Measurements from ENCODE around the gene CBY2.

CBY2 gene

DNA sequence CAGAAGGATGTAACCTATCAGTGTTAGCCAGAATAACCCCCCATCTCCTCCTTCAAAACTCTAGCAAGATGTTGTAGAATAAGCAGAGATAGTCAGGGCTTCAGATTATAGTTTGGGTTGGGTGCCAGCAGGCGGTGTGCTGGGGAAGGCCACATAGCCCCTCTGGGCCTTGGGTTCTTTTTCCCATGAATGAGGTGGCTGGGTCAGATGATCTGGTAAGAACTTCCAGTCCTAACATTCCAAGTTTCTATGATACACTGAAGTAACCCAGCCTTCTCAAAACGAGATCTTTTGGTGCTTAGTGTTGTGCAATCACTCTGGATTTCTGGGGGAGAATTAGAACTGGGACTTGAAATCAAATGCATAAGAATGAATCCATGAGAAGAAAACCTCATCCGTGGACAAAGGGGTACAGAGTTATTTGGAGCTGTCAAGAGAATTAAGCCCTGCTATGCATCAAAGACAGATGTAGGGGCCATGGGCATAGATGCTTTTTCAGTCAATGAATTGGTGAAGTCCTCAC lies 810 bp downstream of the CBY2 start:
- no peak for DNase-seq

DNA sequence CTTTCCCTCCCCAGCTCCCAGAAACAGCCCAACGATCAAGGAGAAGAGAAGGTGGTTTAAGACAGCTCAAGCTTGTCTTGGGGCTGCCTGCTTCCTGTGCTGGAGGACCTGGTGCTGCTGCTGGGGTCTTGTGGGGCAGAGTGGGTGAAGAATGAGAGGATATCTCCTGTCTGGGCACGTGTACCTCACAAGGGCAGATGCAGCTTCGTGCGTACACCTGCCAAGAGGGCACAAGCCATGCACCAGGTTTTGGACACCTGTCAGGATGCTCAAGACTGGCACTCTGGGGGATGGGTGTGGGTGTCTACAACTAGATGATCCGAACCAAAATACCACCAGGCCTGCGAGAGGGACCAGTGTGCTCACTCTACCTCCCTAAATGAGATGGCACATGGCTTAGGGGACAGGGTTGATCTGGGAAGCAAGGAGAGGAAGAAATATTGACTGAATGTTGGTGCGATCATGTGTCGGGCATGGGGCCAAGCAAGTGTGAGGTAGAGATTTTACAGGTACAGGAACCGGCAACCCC lies 2.2 kb downstream of the CBY2 start:
- DNase-seq = no peak

DNA sequence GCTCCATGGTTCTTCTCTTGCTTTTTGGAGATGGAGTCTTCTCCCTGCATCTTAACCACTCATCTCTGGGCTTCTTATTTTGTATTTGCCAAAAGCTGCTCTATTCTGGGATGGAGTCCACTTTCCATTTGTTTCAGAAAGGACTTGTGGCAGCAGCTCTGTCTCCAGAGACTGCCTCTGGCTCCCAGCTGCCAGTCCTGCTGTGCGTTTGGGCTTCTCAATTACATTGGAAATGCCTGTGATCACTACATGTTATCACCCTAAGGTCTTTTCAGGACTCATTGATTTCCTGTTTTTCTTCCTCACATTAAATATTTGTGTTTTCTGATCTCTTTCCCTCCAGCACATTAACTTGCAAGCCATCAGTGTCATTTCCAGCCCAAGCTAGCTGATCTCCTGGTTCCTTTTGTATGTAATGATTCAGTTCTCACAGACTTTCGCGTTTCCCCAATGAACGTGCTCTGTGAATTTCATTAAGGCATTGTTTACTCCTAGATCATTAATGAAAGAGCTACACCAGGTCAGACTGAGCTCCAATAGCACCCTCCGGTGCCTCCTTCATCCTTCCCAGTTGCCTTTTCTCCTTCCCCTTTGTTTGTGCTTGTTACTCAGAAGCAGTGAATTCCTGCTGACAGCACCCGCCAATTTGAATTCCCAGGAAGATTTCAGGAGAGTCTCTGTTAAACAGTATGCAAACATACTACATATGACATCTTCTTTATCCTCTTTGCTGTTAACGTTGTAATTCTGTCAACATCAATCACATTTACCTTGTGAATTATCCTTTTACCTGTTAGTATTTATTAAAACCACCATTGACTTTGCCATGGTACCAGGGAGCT lies 3.0 kb downstream of the CBY2 start:
- no peak for DNase-seq

DNA sequence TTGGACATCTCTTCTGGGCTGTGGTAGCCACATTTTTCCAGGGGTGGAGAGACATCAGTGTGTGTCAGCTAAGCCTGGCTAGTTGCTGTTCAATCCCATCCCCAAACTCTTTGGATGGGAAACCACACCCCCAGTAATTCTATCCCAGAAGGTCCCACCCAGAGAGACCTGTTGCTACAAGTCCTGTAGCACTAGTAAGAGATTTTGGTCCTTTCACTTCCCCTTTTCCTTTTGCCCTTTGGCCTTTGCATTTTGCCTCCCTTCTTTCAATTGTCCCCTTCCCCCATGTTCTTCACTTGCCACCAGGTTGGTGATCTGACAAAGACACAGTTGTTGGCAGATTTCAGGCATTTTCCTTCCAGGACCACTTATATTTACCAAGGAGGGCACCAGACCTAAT lies 3.8 kb downstream of the CBY2 start:
- DNase-seq = no peak

DNA sequence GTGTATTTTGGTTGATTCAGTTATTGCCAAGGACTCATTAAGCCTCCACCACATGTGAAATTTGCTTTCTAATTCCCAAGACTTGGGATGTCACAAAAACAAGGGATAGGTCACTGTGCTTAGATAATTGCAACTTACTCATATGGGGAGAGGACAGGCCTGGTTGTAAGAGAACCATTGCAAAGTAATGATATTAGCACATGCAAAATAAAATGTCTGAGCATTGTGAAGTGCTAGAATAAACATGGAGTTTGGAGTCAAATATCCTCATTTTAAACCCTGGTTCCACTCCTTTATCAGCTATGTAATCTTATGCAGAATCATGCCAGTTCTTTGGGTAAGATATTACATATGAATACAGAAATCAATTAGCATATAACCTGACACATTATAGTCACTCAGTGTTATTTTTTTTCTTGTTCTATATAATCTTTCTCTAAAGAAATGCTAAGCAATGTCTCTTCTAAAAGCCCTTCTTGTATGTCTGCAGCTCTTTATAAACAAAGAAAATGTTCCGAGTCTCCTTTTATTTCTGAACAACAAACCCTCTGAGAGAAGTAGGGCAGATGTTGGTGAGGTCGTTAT lies 5.5 kb downstream of the CBY2 start:
- peak; percentile 9 for DNase-seq

DNA sequence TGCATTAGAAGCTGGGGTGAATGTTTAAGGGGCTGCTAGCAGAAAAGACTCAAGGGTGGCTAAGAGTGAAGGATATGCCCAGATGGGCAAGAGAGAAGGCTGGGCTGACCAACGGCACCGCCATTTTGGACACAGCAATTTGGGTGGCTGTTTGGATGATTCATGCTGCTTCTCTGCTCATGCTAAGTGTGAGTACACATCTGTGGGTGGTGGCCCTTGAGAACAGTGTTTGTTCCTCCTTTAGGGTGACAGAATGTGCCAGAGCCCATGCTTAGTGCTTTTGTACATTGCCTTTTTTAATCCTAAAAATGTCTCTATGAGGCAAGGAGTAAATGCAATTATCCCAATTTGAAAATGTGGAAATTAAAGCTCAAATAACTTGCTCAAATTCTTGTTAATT lies 9.8 kb downstream of the CBY2 start:
- no peak for DNase-seq

DNA sequence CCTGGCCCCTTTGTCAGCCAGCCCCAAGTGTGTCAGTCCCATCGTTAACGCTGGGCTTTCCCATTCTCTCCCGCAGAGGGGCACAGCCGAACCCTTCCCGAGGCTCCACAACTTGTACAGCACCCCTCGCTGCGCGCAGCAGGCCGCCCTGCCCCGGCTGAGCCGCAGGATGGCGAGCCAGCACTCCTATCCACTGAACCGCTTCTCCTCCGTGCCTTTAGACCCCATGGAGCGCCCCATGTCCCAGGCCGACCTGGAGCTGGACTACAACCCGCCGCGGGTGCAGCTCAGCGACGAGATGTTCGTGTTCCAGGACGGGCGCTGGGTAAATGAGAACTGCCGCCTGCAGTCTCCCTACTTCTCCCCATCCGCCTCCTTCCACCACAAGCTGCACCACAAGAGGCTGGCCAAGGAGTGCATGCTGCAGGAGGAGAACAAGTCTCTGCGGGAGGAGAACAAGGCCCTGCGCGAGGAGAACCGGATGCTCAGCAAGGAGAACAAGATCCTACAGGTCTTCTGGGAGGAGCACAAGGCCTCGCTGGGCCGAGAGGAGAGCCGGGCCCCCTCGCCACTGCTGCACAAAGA lies 11.1 kb downstream of the CBY2 start:
- no peak for DNase-seq

DNA sequence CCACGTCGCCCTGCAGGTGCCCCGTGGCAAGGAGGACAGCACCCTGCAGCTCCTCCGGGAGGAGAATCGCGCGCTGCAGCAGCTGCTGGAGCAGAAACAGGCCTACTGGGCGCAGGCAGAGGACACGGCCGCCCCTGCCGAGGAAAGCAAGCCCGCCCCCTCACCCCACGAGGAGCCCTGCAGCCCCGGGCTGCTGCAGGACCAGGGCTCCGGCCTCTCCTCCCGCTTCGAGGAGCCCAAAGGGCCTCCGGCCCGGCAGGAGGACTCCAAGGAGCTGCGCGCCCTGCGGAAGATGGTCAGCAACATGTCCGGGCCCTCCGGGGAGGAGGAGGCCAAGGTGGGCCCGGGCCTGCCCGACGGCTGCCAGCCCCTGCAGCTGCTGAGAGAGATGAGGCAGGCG lies 11.6 kb downstream of the CBY2 start:
- DNase-seq = no peak

DNA sequence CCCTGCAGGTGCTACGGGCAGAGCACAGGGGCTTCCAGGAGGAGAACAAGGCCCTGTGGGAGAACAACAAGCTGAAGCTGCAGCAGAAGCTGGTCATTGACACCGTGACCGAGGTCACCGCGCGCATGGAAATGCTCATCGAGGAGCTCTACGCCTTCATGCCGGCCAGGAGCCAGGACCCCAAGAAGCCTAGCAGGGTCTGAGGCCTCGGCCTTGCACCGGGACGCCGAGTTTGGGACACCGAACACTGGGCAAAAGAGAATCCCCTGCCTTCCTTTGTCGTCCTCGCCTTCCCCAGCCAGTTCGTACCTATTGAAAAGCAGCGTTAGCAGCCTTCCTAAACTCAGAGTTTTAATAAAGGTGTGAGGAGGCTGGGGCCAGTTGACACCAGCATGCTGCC lies 12.1 kb downstream of the CBY2 start:
- DNase-seq = no peak

DNA sequence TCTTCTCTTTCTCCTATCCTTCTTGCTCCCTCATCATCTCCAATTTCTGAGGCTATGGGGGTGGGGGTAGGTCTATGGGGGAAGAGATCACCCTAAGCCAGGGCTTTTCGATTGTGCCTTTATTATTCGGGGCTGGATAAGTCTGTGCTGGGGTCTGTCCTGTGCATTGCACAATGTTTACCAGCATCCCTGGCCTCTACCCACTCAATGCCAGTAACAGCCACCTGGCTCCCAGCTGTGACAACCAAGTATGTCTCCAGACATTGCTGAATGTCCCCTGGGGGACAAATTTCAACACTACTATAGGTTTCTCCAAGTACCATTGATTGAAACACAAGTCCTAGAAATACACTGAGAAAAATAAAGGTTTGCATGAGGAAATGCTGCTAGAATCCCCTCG lies 13.2 kb downstream of the CBY2 start:
- DNase-seq = no peak

DNA sequence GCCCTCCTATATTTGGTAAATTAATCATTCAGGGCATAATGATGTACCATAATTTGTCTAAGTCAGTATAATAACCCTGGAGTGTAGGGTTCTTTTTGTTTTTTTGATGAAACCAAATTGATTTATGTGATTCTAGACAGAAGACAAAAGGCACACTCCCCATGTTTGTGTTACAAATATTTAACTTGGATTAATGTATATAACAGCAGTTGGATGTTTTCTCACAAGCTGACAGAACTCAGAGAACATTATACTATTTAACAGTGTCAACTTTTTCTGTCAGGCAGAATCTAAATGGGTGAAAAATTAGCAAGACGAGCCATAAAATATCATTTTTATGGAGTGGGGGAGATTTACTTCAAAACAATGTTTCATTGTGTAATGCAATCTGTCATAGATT lies 15.2 kb downstream of the CBY2 start:
- DNase-seq = no peak

DNA sequence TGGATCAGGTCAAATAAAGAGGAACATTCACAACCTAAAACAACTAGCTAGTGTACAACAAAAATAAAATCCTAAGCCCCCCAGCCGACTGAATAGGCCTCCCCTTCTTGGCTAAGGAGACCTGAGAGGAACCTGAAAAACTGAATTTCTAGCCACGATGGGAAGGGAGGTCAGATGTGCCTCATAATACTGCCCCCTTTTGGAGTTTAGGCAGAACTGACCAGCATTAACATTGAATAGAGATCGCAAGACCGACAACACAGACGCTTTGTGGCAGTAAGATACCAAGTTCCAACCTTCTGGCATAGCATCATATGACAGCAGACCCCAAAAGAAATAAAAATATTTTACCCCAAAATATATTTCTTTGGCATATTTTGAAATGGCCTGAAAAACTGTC lies 15.9 kb downstream of the CBY2 start:
- peak; percentile 29 for DNase-seq

DNA sequence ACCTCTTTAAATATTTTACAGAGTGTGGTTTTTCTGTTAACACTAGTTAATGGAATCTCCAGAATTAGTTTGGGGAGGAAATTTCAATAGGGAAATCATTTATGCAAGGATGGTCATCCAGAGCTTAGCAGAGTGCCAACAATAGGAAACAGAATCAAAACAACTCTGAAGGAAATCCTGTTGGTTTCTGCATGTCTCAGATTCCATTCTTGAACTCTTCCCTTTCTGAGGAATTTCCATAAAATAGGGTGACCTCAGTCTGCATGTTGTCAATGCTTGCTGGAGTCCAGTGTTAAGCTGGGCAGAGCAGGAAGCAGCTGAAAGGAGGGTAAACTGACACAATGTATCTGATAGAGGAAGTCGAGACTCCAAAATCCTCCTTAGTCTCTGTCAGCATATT lies 16.9 kb downstream of the CBY2 start:
- DNase-seq = no peak

DNA sequence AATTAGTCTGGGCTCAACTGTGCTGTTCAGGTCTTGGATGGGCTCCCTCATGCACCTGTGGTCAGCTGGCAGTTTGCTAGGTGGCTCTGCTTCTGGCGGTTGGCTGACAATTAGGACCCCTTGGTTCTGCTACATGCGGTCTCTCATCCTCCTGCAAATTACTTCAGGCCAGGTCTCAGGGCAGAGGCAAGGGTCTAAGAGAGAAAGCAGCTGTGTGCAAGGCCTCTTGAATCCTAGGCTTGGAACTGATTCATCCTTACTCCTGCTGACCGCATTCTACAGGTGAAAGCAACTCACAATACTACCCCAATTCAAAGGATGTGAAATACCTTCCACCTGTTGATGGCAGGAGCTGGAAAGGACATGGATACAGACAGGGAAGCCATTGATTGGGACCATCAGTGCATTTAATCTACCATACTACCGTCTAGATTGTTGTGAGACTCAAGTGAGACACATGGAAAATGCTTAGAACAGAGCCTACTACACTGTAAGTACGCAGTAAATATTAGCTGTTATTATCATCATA lies 19.1 kb downstream of the CBY2 start:
- no peak for DNase-seq

DNA sequence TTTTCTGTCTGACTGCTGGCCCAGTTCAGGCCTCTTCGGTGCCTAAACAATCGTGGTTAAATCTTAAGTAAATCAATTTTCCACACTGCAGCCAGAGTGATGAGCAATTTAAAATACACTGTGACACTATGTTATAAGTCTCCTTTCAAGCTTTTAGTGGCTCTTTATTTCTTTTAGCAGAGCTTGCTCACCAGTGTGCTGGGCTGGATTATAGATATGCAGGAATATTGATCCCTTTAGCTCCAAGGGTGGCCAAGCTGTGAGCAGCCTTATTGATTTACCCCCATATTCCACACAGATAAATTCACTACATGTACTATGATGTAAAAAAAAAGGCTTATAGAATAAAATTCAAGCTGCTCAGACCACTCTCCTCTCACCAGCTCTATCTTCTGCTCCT lies 21.7 kb downstream of the CBY2 start:
- no peak for DNase-seq

DNA sequence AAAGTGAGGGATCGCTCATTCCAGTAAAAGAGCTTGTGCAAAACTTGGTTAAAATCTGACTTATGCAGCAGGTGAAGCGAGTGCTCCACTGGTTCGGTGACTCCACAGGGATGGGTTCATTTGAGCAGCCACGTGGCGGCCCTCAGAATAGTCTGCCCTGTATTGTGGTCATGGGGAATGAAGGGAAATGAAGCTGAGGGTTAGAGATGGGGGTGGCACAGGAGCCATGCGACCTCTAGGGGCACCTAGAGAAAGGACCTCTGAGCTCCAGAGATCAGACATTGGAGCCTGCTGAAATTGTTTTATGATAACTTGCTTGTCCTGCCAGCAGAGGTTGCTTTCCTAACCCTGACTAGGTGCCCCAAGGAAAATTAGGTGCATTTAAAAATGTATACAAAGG lies 26.6 kb downstream of the CBY2 start:
- peak; percentile 59 for DNase-seq

DNA sequence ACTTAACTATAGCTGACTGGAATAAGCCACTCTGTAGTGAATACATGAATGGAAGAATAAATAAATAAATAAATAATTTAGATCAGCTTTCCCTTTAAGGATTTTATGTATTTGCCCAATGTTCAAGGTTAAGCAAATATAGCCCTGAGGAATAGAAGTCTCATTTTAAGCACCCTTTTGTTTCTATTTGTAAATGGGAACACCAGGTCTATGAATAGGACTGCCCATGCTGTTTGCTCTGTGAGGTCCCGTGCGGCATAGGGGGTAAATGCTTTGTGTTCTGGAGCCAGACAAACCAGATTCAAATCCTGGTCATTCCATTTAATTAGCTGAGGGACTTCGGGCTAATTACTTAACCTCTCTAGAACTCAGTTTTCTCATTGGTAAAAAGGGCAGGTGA lies 29.3 kb downstream of the CBY2 start:
- DNase-seq = no peak

DNA sequence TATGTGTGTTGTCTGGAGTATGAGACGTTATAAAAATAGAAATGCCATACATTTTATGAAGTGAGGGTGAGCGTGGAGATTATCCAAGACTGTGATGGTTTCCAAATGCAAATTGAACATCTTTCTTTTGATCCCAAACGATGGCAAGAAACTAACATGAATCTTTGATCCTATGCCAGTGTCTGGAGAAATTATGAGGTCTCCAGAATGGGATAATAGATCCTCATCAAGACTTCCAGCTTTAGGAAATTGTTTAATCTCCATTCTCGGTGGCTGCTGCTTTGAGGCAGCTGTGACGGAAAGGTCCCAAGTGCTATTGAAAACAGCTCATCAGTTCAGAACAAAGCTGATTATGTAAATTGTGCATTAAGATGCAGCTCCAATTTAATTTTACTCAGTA lies 30.8 kb downstream of the CBY2 start:
- no peak for DNase-seq

DNA sequence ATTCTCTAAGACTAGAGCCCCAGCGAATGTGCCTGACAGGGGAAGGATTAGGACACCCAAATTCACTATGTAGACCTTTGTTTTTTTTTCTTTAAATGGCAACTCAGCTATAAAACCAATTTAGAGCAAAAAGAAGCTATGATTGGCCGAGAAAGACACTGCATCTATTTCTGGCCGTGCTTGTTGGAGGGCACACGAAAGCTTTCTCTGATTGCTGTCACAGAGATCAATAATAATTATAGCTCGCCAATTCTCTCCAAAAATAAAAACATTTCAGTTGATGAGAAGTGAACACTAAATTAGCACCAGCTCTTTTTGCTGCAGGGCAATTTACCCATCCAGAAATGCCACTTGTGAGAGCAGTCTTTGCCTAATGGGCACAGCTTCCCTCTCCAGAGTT lies 31.2 kb downstream of the CBY2 start:
- DNase-seq = no peak

DNA sequence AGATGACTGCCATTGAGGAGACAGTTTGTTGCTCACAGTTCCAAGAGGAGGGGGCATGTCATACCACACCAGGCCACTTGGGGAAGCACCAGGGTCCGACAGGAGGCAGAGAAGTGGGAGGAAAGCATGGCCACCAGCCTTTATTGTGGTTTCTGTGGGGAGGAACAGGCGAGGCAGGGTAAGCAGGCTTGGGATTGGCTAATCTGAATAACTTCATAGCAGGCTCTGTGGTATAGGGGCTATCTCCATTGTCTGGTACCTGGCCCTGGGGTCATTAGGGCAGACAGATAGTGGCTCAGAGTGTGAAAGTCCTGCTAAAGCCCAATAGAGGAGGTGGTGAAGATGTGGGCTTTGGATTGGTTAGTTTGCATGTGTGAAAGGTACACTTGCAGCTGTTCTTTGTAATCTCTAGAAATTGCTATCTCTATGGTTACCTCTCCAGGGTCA lies 35.5 kb downstream of the CBY2 start:
- no peak for DNase-seq

DNA sequence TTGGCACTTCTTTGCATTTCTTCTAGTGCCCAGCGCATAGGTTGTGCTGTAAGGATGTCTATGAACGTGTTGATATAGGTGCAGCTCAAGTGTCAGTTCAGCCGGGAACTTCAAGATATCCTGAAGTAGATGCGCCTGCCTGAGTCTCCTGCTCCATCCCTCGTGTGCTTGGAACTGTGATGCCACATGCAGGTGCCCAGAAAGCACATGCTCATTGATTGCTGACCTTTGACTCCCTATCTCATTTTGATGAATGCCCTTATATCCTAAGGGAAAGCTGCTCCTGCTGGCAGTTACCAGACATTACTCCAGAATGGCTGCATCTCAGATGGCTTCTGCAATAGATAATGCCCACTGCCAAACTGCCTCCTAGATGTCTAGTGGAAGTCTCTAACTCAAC lies 40.9 kb downstream of the CBY2 start:
- DNase-seq = no peak

DNA sequence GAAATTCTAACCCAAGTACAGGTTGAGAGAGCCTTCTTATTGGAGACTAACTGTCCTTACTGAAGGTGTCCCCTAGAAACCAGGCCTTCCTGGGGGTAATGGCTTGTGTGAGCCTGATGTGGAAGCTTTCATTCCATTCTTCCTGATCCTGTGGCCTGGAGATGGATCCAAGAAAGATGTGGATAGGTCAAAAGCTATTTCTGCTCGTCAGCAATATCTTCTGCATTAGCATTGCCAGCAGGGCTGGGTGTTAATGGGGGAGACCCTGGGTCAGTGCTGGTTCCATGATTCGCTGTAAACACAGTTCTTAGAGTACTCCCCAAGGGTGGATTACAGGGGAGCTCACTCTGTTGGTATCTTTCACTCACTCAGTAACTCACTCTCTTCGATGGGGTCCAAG lies 42.9 kb downstream of the CBY2 start:
- DNase-seq = no peak

DNA sequence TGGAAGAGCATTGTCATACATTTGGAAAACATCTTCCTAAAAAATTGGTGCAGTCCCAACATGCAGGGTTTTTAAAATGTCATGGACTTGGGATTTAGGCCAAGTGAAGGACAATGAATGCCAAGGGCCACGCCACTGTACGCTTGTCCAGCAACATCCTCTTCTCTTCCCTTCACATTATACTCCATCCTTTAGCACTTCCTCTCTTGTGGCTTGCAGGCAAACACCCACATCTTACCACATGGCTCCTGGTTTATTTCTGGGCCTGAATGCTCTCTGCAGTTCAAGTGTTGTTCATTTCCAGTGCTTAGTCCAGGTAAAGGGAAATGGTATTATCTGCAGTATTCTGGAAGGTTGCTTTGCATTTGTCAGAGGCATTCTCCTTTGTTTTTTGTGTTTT lies 45.0 kb downstream of the CBY2 start:
- no peak for DNase-seq

Measured in NCI-H526 treated with DMSO at 0.1 percent for 48 hours (cell line).